GM10248 (cell line): ENCODE data around the gene PODXL.
A peak's percentile ranks its signal among the peaks of the same experiment; 100 is the strongest.

Source experiments
- CTCF ChIA-PET: fragments of 300-600 bp; sonication (Branson Sonifier 250); formaldehyde crosslinking; extraction: SDS; loops from one replicate; lab custom pipeline; 2021; ENCODE audit warnings: antibody characterized with exemption; lab: Yijun Ruan, JAX
- POLR2A ChIA-PET: fragments of 350-650 bp; sonication (Branson Sonifier 250); formaldehyde crosslinking; extraction: SDS; loops from one replicate; lab custom pipeline; 2020; ENCODE audit warnings: antibody characterized with exemption; lab: Yijun Ruan, JAX
- DNase-seq: peaks from one replicate; pipeline ENCODE4 v3.0.0; 2012; ENCODE audit errors: extremely low spot score
- TF ChIP-seq, protein P1 (sequence below): IDR thresholded peaks from 2 replicates; pipeline ENCODE4 v1.5.1; 2012; ENCODE audit warnings: mild to moderate bottlenecking, low read depth; ENCODE audit errors: extremely low read depth, missing control alignments, control extremely low read depth

PODXL gene

DNA sequence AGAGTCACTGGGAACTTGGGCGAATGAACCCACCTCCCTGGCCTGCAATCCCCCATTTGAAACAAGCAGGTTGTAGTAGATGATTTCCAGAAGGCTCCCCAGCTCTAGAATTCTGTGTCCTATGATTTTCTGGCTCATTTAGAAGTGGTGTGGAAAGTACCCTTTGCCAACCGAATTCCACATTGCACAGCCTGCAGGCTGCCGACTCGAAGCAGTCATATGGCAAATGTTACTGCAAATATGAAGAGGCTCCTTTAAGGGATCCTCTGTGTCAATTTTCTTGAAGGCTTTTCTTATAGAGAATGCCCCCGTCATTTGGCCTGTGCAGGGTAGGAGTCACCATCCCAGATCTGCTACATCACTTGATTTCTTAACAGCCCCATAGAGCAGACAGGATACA is 5.6 kb downstream of the PODXL start:
- ChIA-PET POLR2A (no interaction called here), CTCF (interaction anchor here (1.1 to 1.5 kb wide), 3 partner anchors 36 to 44 kb away, joined by 4 to 7 read pairs (median 6); no protein-coding TSS in a partner anchor)
- no peak for DNase-seq
- TF ChIP-seq, protein P1, sequence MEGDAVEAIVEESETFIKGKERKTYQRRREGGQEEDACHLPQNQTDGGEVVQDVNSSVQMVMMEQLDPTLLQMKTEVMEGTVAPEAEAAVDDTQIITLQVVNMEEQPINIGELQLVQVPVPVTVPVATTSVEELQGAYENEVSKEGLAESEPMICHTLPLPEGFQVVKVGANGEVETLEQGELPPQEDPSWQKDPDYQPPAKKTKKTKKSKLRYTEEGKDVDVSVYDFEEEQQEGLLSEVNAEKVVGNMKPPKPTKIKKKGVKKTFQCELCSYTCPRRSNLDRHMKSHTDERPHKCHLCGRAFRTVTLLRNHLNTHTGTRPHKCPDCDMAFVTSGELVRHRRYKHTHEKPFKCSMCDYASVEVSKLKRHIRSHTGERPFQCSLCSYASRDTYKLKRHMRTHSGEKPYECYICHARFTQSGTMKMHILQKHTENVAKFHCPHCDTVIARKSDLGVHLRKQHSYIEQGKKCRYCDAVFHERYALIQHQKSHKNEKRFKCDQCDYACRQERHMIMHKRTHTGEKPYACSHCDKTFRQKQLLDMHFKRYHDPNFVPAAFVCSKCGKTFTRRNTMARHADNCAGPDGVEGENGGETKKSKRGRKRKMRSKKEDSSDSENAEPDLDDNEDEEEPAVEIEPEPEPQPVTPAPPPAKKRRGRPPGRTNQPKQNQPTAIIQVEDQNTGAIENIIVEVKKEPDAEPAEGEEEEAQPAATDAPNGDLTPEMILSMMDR = no peak

DNA sequence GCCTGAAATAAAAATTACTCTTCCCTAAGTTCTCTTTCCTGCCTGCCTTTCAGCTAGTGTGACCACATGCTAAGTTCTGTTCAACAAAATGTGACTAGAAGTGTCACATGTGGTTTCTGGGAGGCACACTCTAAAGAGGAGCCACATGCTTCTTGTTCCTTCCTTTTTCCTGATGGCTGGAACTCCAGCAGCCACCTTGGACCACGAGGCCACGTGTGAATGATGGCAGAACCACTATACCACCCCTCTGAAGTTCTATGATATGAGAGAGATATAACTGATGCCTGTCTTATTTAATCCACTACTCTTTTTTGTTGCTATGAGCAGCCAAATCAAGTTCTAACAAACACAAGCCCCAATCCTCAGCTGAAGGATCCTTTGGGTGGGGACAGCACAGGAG is 8.1 kb downstream of the PODXL start:
- TF ChIP-seq, protein P1 = no peak
- POLR2A ChIA-PET = no interaction called here
- no peak for DNase-seq
- CTCF ChIA-PET = interaction anchor here (1.6 to 1.9 kb wide), 2 partner anchors 10 to 50 kb away, joined by 3 to 8 read pairs; no protein-coding TSS in a partner anchor

DNA sequence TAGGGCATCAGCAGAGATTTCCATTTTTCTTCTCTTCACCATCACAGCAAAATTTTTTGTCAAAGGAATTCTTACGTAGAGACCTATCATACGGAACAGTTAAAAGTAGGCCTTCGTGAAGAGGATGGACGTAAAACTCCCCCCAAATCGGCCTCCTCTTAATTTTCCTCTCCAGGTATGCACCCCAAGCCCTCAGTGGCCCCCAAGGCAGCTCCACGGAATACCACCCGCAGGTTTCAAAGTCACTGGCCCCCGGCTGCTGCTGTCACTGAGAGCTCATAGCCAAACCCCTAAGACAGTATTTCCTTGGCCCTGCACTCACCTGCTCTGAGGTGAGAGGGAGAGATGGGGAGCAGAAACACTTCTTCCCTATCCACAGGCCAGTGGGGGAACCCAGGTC is 8.8 kb downstream of the PODXL start:
- DNase-seq = no peak
- TF ChIP-seq, protein P1 = no peak
- ChIA-PET POLR2A (no interaction called here), CTCF (interaction anchor here (1.6 to 2.1 kb wide), 3 partner anchors 11 to 51 kb away, joined by 3 to 8 read pairs (median 7); no protein-coding TSS in a partner anchor)

DNA sequence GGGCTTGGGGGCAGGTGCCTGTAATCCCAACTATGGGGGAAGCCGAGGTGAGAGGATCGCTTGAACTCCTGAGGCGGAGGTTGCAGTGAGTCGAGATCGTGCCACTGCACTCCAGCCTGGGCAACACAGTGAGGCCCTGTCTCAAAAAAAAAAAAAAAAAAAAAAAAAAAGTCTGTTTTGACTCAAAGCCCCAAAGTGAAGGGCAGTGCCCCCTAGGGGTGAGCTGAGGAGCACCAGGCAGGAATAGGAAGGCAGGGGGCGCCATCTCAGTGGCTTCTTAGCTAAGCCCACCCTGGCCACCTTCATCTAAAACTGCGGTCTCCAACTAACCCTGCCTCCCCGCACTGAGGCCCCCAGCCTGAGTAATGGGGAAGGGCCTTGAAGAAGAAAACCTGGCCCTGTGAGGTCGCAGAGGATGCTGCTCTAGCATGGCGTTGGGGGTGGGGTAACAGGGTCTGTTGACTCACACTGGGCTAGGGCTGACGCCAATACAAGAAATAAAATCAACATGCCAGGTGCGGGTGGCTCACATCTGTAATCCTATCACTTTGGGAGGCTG is 9.8 kb downstream of the PODXL start:
- TF ChIP-seq, protein P1 = peak; percentile 72
- CTCF ChIA-PET = interaction anchor here (0.6 to 2.5 kb wide), 12 partner anchors 8 to 650 kb away, joined by 3 to 9 read pairs (median 4); partner anchors contain the start of gene PODXL
- POLR2A ChIA-PET = no interaction called here
- peak; percentile 65 for DNase-seq

DNA sequence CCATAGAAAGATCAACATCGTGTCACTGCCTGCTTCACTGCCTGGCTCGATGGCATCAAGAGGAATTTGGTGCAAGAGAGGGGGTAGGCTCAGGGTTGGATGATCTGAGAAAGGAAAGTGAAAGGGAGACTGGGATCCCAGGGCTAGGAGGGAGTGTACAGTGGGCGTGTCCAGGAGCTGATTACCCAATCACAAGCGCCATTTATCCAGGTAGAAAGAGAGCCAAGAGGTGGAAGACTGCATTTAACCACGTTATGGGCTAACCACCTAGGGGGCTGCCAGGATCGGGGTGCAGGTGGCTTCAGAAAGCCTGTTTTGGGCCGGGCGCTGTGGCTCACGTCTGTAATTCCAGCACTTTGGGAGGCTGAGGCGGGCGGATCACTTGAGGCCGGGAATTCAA is 10.3 kb downstream of the PODXL start:
- TF ChIP-seq, protein P1 = no peak
- POLR2A ChIA-PET = no interaction called here
- DNase-seq = no peak
- CTCF ChIA-PET = interaction anchor here (0.9 to 2.5 kb wide), 13 partner anchors 9 to 649 kb away, joined by 3 to 9 read pairs (median 4); partner anchors contain the start of gene PODXL

DNA sequence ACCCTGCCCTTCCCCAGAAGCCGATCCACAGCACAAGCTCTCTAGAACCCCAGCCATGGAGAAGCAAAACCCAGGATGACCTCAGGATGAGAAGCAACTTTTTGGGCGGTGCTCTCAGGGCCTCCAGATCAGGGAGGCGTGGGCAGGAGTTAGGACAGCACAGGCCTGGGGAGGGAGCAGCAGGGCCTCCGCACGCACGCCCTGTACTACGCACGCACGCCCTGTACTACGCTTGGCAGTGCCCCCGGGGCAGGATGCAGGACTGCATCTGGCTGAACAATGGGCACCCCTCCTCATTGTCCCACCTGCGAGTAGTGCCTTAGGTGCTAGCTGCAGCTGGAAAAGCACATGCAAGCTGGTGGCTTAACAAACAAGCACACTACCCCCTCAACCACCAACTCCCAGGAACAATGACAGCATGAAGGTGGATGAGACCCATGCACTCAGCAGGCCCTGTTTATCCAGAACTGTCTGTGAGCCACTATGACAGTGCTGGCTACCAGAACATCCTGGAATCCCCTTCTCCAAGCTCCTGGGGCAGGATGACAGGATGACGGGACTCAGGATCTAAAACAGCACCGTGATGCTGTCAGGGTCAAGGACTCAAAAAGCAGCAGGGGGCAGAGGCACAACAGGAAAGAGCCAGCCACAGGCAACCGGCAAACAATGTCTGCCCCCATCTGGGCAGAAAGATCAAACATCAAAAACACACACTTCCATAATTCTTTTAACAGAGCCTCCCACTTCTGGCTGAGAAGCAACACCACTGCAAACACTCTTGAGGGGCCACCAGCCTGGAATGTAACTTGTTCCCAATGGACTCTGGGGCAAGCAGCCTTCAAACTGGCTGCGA is 11.8 kb downstream of the PODXL start:
- ChIA-PET CTCF (interaction anchor here (1.3 to 2.5 kb wide), 6 partner anchors 8 to 38 kb away, joined by 3 to 9 read pairs (median 4); partner anchors contain the start of gene PODXL), POLR2A (interaction anchor here (0.6 kb wide), 1 partner anchor 209 kb away, joined by 5 read pairs; no protein-coding TSS in a partner anchor)
- TF ChIP-seq, protein P1 = no peak
- DNase-seq = no peak
